A549 (cell line): Measurements from ENCODE around the gene HK1. TPM values are rescaled to one million over a fixed set of nuclear protein-coding genes. Genes with fewer than 3 reads are reported as not detected.

Source experiments
- ATAC-seq, 2 experiments: fragments of 200-7000 bp in 1 of 2; fragments of >200 bp in 1 of 2; cut with Nextera tagmentation in 1 of 2; cut with Tn5 transposase in 1 of 2; 3 replicates each; pipeline versions ENCODE4 v1.8.0 to v1.9.1; 2018 to 2020; ENCODE audit warnings: mild to moderate bottlenecking in 1 of 2, moderate library complexity in 1 of 2
- CTCF ChIA-PET: fragments of 300-600 bp; sonication (Branson Sonifier 250); formaldehyde crosslinking; extraction: SDS; loops from one replicate; lab custom pipeline; 2021; ENCODE audit warnings: antibody characterized with exemption, inconsistent platforms; lab: Yijun Ruan, JAX
- POLR2A ChIA-PET: fragments of 350-600 bp; formaldehyde crosslinking; extraction: SDS; loops from one replicate; lab custom pipeline; 2021; ENCODE audit warnings: antibody characterized with exemption, inconsistent platforms; lab: Yijun Ruan, JAX
- DNase-seq, 2 experiments: peaks; one replicate each; pipeline versions ENCODE4 v3.0.0 to v3.0.0-alpha.2; 2011 to 2016; ENCODE audit warnings: low read depth in 1 of 2, low spot score in 1 of 2
- FAIRE-seq: peaks from 2 replicates; lab custom pipeline; 2011; peaks lifted over from hg19 to GRCh38; lab: Jason Lieb, UNC
- H3K27ac ChIP-seq, 2 experiments: fragments of >200 bp; sonication (Bioruptor Twin); formaldehyde crosslinking; 3 replicates each; pipeline ENCODE4 v1.5.1; 2016 to 2017
- H3K4me1 ChIP-seq: fragments of >200 bp; sonication (Bioruptor Twin); formaldehyde crosslinking; 3 replicates; pipeline ENCODE4 v1.6.1; 2016
- H3K4me2 ChIP-seq: fragments of >200 bp; sonication (Bioruptor Twin); formaldehyde crosslinking; 3 replicates; pipeline ENCODE4 v1.6.1; 2016
- H3K4me3 ChIP-seq: fragments of >200 bp; sonication (Bioruptor Twin); formaldehyde crosslinking; 3 replicates; pipeline ENCODE4 v1.5.1; 2016
- H3K9me3 ChIP-seq: fragments of >200 bp; sonication (Bioruptor Twin); formaldehyde crosslinking; 3 replicates; pipeline ENCODE4 v1.6.1; 2016
- BCL3 ChIP-seq: fragments of >200 bp; sonication (Bioruptor Twin); formaldehyde crosslinking; IDR thresholded peaks from 3 replicates; pipeline ENCODE4 v1.6.1; 2016
- CBX8 ChIP-seq: fragments of 200-600 bp; sonication (generic); IDR thresholded peaks from 2 replicates; pipeline ENCODE4 v1.6.1; 2016
- CHD2 ChIP-seq: fragments of 150-350 bp; IDR thresholded peaks from 2 replicates; pipeline ENCODE4 v1.6.1; 2014; ENCODE audit warnings: low read length; ENCODE audit not compliant: partially characterized antibody
- EHF ChIP-seq: fragments of 250-450 bp; sonication (Bioruptor Pico); IDR thresholded peaks from 2 replicates; pipeline ENCODE4 v1.5.0; 2020; ENCODE audit warnings: mild to moderate bottlenecking
- FOSL2 ChIP-seq, 2 experiments: fragments of 450-650 bp in 1 of 2; fragments of >200 bp in 1 of 2; sonication (Bioruptor Twin) in 1 of 2; formaldehyde crosslinking; IDR thresholded peaks; 2 replicates each; pipeline versions ENCODE4 v1.5.0 to v1.6.1; 2016 to 2020; ENCODE audit warnings: mild to moderate bottlenecking in 1 of 2, moderate library complexity in 1 of 2
- FOXS1 ChIP-seq: fragments of 250-450 bp; sonication (Bioruptor Pico); IDR thresholded peaks from 2 replicates; pipeline ENCODE4 v1.5.0; 2020; ENCODE audit warnings: mild to moderate bottlenecking, moderate library complexity
- GATA3 ChIP-seq: IDR thresholded peaks from 2 replicates; pipeline ENCODE4 v1.6.1; 2012; ENCODE audit warnings: borderline replicate concordance
- HEYL ChIP-seq: fragments of 250-450 bp; sonication (Bioruptor Pico); IDR thresholded peaks from 2 replicates; pipeline ENCODE4 v1.8.0; 2021; ENCODE audit warnings: mild to moderate bottlenecking, moderate library complexity
- HMGXB4 ChIP-seq: fragments of 250-450 bp; sonication (Bioruptor Pico); IDR thresholded peaks from 2 replicates; pipeline ENCODE4 v1.5.0; 2021; ENCODE audit warnings: mild to moderate bottlenecking, moderate library complexity, borderline replicate concordance
- HOXA7 ChIP-seq: fragments of 250-450 bp; sonication (Bioruptor Pico); IDR thresholded peaks from 2 replicates; pipeline ENCODE4 v1.5.0; 2020; ENCODE audit warnings: mild to moderate bottlenecking, moderate library complexity
- HOXB13 ChIP-seq: fragments of 250-450 bp; sonication (Bioruptor Pico); IDR thresholded peaks from 2 replicates; pipeline ENCODE4 v1.5.0; 2020; ENCODE audit warnings: low read depth, mild to moderate bottlenecking, moderate library complexity
- HOXB5 ChIP-seq: fragments of 250-450 bp; sonication (Bioruptor Pico); IDR thresholded peaks from 2 replicates; pipeline ENCODE4 v1.5.0; 2020; ENCODE audit warnings: mild to moderate bottlenecking, moderate library complexity
- JUN ChIP-seq, 2 experiments: fragments of >200 bp; sonication (Bioruptor Twin); formaldehyde crosslinking; IDR thresholded peaks; 2 replicates in 1 of 2; 3 replicates in 1 of 2; pipeline ENCODE4 v1.6.1; 2016 to 2017
- KDM5A ChIP-seq: fragments of 200-600 bp; sonication (generic); IDR thresholded peaks from 2 replicates; pipeline ENCODE4 v1.6.1; 2016; ENCODE audit warnings: antibody characterized with exemption, mild to moderate bottlenecking
- MAFK ChIP-seq: fragments of 450-650 bp; IDR thresholded peaks from 2 replicates; pipeline ENCODE4 v1.6.1; 2014; ENCODE audit not compliant: partially characterized antibody
- MAZ ChIP-seq: fragments of 150-350 bp; IDR thresholded peaks from 2 replicates; pipeline ENCODE4 v1.6.1; 2014; ENCODE audit warnings: antibody characterized with exemption, low read depth, low read length, borderline replicate concordance
- NPAS2 ChIP-seq: fragments of 250-450 bp; sonication (Bioruptor Pico); IDR thresholded peaks from 2 replicates; pipeline ENCODE4 v1.8.0; 2022; ENCODE audit warnings: mild to moderate bottlenecking, moderate library complexity, borderline replicate concordance
- PHF8 ChIP-seq: fragments of 200-600 bp; sonication (generic); IDR thresholded peaks from 2 replicates; pipeline ENCODE4 v1.6.1; 2016; ENCODE audit warnings: low read depth, mild to moderate bottlenecking, antibody characterized with exemption, moderate library complexity, borderline replicate concordance
- POLR2A ChIP-seq: IDR thresholded peaks from 2 replicates; pipeline ENCODE4 v1.6.1; 2012; ENCODE audit warnings: mild to moderate bottlenecking, low read length
- POLR2AphosphoS2 ChIP-seq: conservative IDR thresholded peaks from 2 replicates; pipeline ENCODE4 v1.6.1; 2012; ENCODE audit warnings: low read length, improper control_type of control experiment, inconsistent platforms
- RCOR1 ChIP-seq: fragments of 150-350 bp; IDR thresholded peaks from 2 replicates; pipeline ENCODE4 v1.6.1; 2014; ENCODE audit warnings: antibody characterized with exemption, low read length, low read depth
- SREBF2 ChIP-seq: fragments of 450-650 bp; IDR thresholded peaks from 2 replicates; pipeline ENCODE4 v1.6.1; 2014; ENCODE audit warnings: mild to moderate bottlenecking, moderate library complexity
- TP53 ChIP-seq: fragments of 250-450 bp; sonication (Bioruptor Pico); IDR thresholded peaks from 2 replicates; pipeline ENCODE4 v1.5.0; 2021; ENCODE audit warnings: mild to moderate bottlenecking, moderate library complexity
- ZC3H11A ChIP-seq: fragments of 450-650 bp; IDR thresholded peaks from 2 replicates; pipeline ENCODE4 v1.6.1; 2014; ENCODE audit warnings: antibody characterized with exemption, mild to moderate bottlenecking
- ZNF302 ChIP-seq: fragments of 250-450 bp; sonication (Bioruptor Pico); IDR thresholded peaks from 2 replicates; pipeline ENCODE4 v1.9.0; 2021; ENCODE audit warnings: inconsistent platforms, mild to moderate bottlenecking, moderate library complexity
- ZSCAN20 ChIP-seq: fragments of 250-450 bp; sonication (Bioruptor Pico); IDR thresholded peaks from 2 replicates; pipeline ENCODE4 v1.8.0; 2022; ENCODE audit warnings: mild to moderate bottlenecking, moderate library complexity
- WGBS: methylation state at CpG from one replicate; pipeline ENCODE4 v1.1.6; 2017; ENCODE audit errors: missing lambda C conversion rate; 5-methylcytosine and 5-hydroxymethylcytosine counted together
- polyA plus RNA-seq, 4 experiments: library from polyadenylated mRNA; depleted of rRNA in 3 of 4; stranded (reverse); fragments of >200 nt; fragmentation: RNase III in 1 of 4; extraction: RNeasy Plus Mini Kit Qiagen cat#74134 plus additional on column Dnase treatment in 1 of 4; gene quantifications; 2 replicates in 3 of 4; 3 replicates in 1 of 4; pipeline ENCODE4 v1.2.3, GENCODE V29; 2011 to 2017
- TF ChIP-seq, protein P1 (sequence below): IDR thresholded peaks from 2 replicates; pipeline ENCODE4 v1.6.1; 2012
- TF ChIP-seq, protein P2 (sequence below): fragments of >200 bp; sonication (Bioruptor Twin); formaldehyde crosslinking; IDR thresholded peaks from 2 replicates; pipeline ENCODE4 v1.6.1; 2016

The HK1 gene
- polyA plus RNA-seq, 2 of the 4 experiments (the other 2 are of a cell fraction) = 17.3 to 58.9 TPM

DNA sequence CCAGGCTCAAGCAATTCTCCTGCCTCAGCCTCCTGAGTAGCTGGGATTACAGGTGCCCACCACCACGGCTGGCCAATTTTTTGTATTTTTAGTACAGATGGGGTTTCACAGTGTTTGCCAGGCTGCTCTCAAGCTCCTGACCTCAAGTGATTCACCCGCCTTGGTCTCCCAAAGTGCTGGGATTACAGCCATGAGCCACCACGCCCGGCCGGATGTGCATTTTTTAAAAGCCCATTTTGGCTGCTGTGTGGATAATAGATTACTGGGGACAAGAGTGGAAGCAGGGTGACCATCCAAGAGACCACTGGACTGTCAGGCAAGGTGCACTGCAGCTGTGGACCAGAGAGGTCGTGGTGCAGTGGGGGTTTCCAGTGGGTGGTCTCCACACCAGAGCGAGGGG lies 36.7 kb upstream of the HK1 start:
- ChIA-PET CTCF (interaction anchor here (0.6 to 21.3 kb wide), 4 partner anchors 110 to 267 kb away, joined by 3 to 424 read pairs (median 4); no protein-coding TSS in a partner anchor), POLR2A (no interaction called here)
- DNase-seq (no peak), ATAC-seq (no peak), FAIRE-seq (no peak)
- Histone ChIP-seq H3K4me1 (no peaks in the 10 kb centered on the region; the same call in 2 of the 3 replicates), H3K4me2 (no peak overlapping the region), H3K9me3 (no peaks in the 10 kb centered on the region), H3K27ac (no peak overlapping the region), H3K4me3 (no peak overlapping the region)
- TF ChIP-seq NPAS2 (CRISPR knock-in tag) (no peak), HOXA7 (CRISPR knock-in tag) (no peak), CBX8 (no peak), KDM5A (no peak), HEYL (CRISPR knock-in tag) (no peak), JUN (IDR thresholded peaks at IDR 0.05) (no peak), HOXB13 (CRISPR knock-in tag) (no peak), ZC3H11A (no peak), MAFK (no peak), POLR2AphosphoS2 (no peak)
- TF ChIP-seq, protein P1, sequence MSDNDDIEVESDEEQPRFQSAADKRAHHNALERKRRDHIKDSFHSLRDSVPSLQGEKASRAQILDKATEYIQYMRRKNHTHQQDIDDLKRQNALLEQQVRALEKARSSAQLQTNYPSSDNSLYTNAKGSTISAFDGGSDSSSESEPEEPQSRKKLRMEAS = no peak
- WGBS = 78% methylated on average over 7 of the region's 7 CpGs

DNA sequence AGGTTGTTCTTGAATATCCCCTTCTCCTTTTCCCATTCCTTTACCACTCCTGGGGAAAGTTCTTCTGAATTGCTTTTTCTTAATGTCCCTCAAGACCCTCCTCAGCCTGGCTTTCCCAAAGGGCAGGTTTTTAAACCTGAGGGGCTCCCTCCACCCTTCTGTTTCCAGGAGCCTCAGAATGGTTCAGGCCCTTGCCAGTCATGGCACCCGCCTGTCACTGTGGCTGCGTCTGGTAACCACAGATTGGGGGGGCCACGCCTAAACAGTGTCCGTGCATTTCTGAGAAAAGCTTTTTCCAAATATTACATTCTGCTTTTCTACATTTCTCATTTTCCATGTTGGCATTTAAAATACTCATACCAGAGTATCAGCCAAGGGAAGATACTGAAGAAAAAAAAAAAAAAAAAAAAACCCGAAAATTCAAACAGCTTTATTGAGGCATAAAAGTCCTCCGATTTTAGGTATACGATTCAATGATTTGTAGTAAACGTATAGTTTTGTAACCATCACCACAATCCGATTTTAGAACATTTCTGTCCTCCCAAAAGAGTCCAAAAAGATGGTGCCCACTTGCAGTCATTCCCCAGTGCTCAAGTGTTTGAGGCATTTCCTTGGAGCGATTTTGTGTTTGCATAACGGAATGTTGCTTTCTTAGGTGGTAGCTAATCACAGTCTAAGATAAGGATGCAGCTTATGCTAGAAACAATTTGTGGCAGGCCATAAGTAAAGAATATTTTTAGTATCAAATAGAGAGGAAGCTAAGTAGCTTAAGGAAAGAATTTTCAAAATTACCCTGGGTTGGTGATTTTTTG lies 36.0 kb upstream of the HK1 start:
- Histone ChIP-seq H3K27ac (no peak overlapping the region), H3K4me2 (no peak overlapping the region), H3K4me1 (no peaks in the 10 kb centered on the region; the same call in 2 of the 3 replicates), H3K4me3 (no peak overlapping the region), H3K9me3 (no peaks in the 10 kb centered on the region)
- ChIA-PET CTCF (interaction anchor here (0.6 to 21.3 kb wide), 7 partner anchors 24 to 455 kb away, joined by 3 to 424 read pairs (median 3); no protein-coding TSS in a partner anchor), POLR2A (interaction anchor here (0.6 kb wide), 1 partner anchor 264 kb away, joined by 3 read pairs; no protein-coding TSS in a partner anchor)
- DNase-seq = no peak
- ATAC-seq = no peak
- TF ChIP-seq, protein P2, sequence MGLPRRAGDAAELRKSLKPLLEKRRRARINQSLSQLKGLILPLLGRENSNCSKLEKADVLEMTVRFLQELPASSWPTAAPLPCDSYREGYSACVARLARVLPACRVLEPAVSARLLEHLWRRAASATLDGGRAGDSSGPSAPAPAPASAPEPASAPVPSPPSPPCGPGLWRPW = no peak
- TF ChIP-seq MAZ = no peak
- TF ChIP-seq PHF8 = no peak
- TF ChIP-seq ZNF302 (CRISPR knock-in tag) = no peak
- TF ChIP-seq EHF (CRISPR knock-in tag) = no peak
- no peak for TF ChIP-seq CHD2
- no peak for TF ChIP-seq FOXS1 (CRISPR knock-in tag)
- TF ChIP-seq GATA3 = no peak
- no peak for TF ChIP-seq HMGXB4 (CRISPR knock-in tag)
- TF ChIP-seq BCL3 = no peak
- TF ChIP-seq POLR2A = no peak
- TF ChIP-seq, protein P1 = no peak
- no peak for TF ChIP-seq FOSL2 (IDR thresholded peaks at IDR 0.05)
- TF ChIP-seq FOSL2 (CRISPR knock-in tag; IDR thresholded peaks at IDR 0.05) = no peak
- TF ChIP-seq TP53 = no peak
- TF ChIP-seq HOXB5 (CRISPR knock-in tag) = no peak
- no peak for TF ChIP-seq RCOR1
- TF ChIP-seq ZSCAN20 (CRISPR knock-in tag) = no peak
- no peak for TF ChIP-seq SREBF2
- no peak for FAIRE-seq
- 85% methylated on average over 11 of the region's 11 CpGs for WGBS
